ENCODE measurements around the gene AXIN2. TPM values are rescaled to one million over a fixed set of nuclear protein-coding genes. Genes with fewer than 3 reads are reported as not detected.

The AXIN2 gene
- total RNA-seq, 2 donors from 2014 or later = 0.96 to 3.6 TPM

- ATAC-seq = no peak
- DNase-seq (ENCODE audit: low spot score in 2 of 2) = no peak
- H3K27ac Mint-ChIP-seq = no peak overlapping the region
- peaks cover 0 to 9% of the 10 kb centered on the region in 2 donors for H3K9me3 Mint-ChIP-seq
- peaks cover 0 to 13% of the 10 kb centered on the region in 2 donors for H3K36me3 Mint-ChIP-seq
These were observed 26.8 kb upstream of the AXIN2 start for GRCh38 chr17:65588181-65588808.

GRCh38 chr17:65587534-65588180 is 26.2 kb upstream of the AXIN2 start:
- H3K9me3 Mint-ChIP-seq = peaks cover 0 to 9% of the 10 kb centered on the region in 2 donors
- no peak overlapping the region for H3K27ac Mint-ChIP-seq
- DNase-seq (ENCODE audit: low spot score in 2 of 2) = no peak
- ATAC-seq = no peak
- peaks cover 0 to 13% of the 10 kb centered on the region in 2 donors for H3K36me3 Mint-ChIP-seq

GRCh38 chr17:65586899-65587298 is 25.5 kb upstream of the AXIN2 start:
- Mint-ChIP-seq H3K9me3 (peaks cover 0 to 9% of the 10 kb centered on the region in 2 donors), H3K36me3 (peaks cover 0 to 13% of the 10 kb centered on the region in 2 donors), H3K27ac (no peak overlapping the region)
- ATAC-seq (no peak), DNase-seq (ENCODE audit: low spot score in 2 of 2) (no peak)

GRCh38 chr17:65584604-65585521 is 23.4 kb upstream of the AXIN2 start:
- peak; percentile 70 to 93 for ATAC-seq

GRCh38 chr17:65583921-65584603 is 22.6 kb upstream of the AXIN2 start:
- ATAC-seq (peak in 1 of 2 donors; percentile 25), DNase-seq (ENCODE audit: low spot score in 2 of 2) (no peak)
- peak overlapping the region in 1 of 2 donors; percentile 12 for H3K27ac Mint-ChIP-seq
- H3K36me3 Mint-ChIP-seq = peaks cover 0 to 13% of the 10 kb centered on the region in 2 donors
- peaks cover 0 to 9% of the 10 kb centered on the region in 2 donors for H3K9me3 Mint-ChIP-seq

More at GRCh38 chr17:65584604-65585521, 23.4 kb upstream of the AXIN2 start:
- Mint-ChIP-seq H3K36me3 (peaks cover 0 to 13% of the 10 kb centered on the region in 2 donors), H3K9me3 (peaks cover 0 to 9% of the 10 kb centered on the region in 2 donors), H3K27ac (peak overlapping the region; percentile 12 to 68)
- DNase-seq (ENCODE audit: low spot score in 2 of 2) = peak in 1 of 2 donors; percentile 27

GRCh38 chr17:65576939-65577338 is 15.5 kb upstream of the AXIN2 start:
- no peak overlapping the region for H3K27ac Mint-ChIP-seq
- DNase-seq (ENCODE audit: low spot score in 2 of 2) (no peak), ATAC-seq (no peak)
- H3K9me3 Mint-ChIP-seq = no peaks in the 10 kb centered on the region
- H3K36me3 Mint-ChIP-seq = no peaks in the 10 kb centered on the region

GRCh38 chr17:65573282-65573602 is 11.8 kb upstream of the AXIN2 start:
- ATAC-seq (no peak), DNase-seq (ENCODE audit: low spot score in 2 of 2) (no peak)
- no peak overlapping the region for H3K27ac Mint-ChIP-seq
- H3K36me3 Mint-ChIP-seq = no peaks in the 10 kb centered on the region
- no peaks in the 10 kb centered on the region for H3K9me3 Mint-ChIP-seq

GRCh38 chr17:65572581-65573281 is 11.3 kb upstream of the AXIN2 start:
- no peaks in the 10 kb centered on the region for H3K36me3 Mint-ChIP-seq
- H3K9me3 Mint-ChIP-seq = no peaks in the 10 kb centered on the region
- ATAC-seq (no peak), DNase-seq (ENCODE audit: low spot score in 2 of 2) (no peak)
- H3K27ac Mint-ChIP-seq = no peak overlapping the region

- Mint-ChIP-seq H3K36me3 (no peaks in the 10 kb centered on the region), H3K9me3 (no peaks in the 10 kb centered on the region), H3K27ac (no peak overlapping the region)
- ATAC-seq (no peak), DNase-seq (ENCODE audit: low spot score in 2 of 2) (no peak)
These were observed 10.7 kb upstream of the AXIN2 start for GRCh38 chr17:65572186-65572580.

- DNase-seq (ENCODE audit: low spot score in 2 of 2) = no peak
- Mint-ChIP-seq H3K9me3 (no peaks in the 10 kb centered on the region), H3K27ac (no peak overlapping the region), H3K36me3 (no peaks in the 10 kb centered on the region)
- no peak for ATAC-seq
These were observed 7.5 kb upstream of the AXIN2 start for GRCh38 chr17:65568918-65569317.

GRCh38 chr17:65567566-65567965 is 6.1 kb upstream of the AXIN2 start:
- no peak overlapping the region for H3K27ac Mint-ChIP-seq
- no peaks in the 10 kb centered on the region for H3K9me3 Mint-ChIP-seq
- H3K36me3 Mint-ChIP-seq = no peaks in the 10 kb centered on the region
- DNase-seq (ENCODE audit: low spot score in 2 of 2) = no peak
- no peak for ATAC-seq

- no peaks in the 10 kb centered on the region for H3K9me3 Mint-ChIP-seq
- ATAC-seq = no peak
- DNase-seq (ENCODE audit: low spot score in 2 of 2) = no peak
- H3K36me3 Mint-ChIP-seq = no peaks in the 10 kb centered on the region
- no peak overlapping the region for H3K27ac Mint-ChIP-seq
These were observed 4.1 kb upstream of the AXIN2 start for GRCh38 chr17:65565559-65565958.

- Mint-ChIP-seq H3K27ac (no peak overlapping the region), H3K36me3 (no peaks in the 10 kb centered on the region), H3K9me3 (no peaks in the 10 kb centered on the region)
- no peak for DNase-seq (ENCODE audit: low spot score in 2 of 2)
- ATAC-seq = no peak
These were observed 3.3 kb upstream of the AXIN2 start for GRCh38 chr17:65564793-65565192.

GRCh38 chr17:65562206-65562531 is 721 bp upstream of the AXIN2 start:
- DNase-seq (ENCODE audit: low spot score in 2 of 2) (no peak), ATAC-seq (no peak)
- Mint-ChIP-seq H3K27ac (no peak overlapping the region), H3K36me3 (no peaks in the 10 kb centered on the region), H3K9me3 (no peaks in the 10 kb centered on the region)

- DNase-seq (ENCODE audit: low spot score in 2 of 2) (peak; percentile 62 to 69), ATAC-seq (peak; percentile 42 to 63)
- H3K27ac Mint-ChIP-seq = peak overlapping the region in 1 of 2 donors; percentile 79
- no peaks in the 10 kb centered on the region for H3K36me3 Mint-ChIP-seq
- no peaks in the 10 kb centered on the region for H3K9me3 Mint-ChIP-seq
These were observed 608 bp downstream of the AXIN2 start for GRCh38 chr17:65560628-65561451.
